Glutamatergic neuron (in vitro differentiated cells): ENCODE results near the gene B3GNT2. TPM values are rescaled to one million over a fixed set of nuclear protein-coding genes. Genes with fewer than 3 reads are reported as not detected.
"Not testable (repeated sequence)": the region's sequence is repeated elsewhere in the genome, so short reads cannot be mapped to it uniquely, and the experiment has no call there.

Experiments
- DNase-seq: peaks from one replicate; pipeline ENCODE4 v3.0.0; 2022
- H3K27ac Mint-ChIP-seq: one replicate; pipeline ENCODE4 v1.8.0; 2020; ENCODE audit warnings: mild to moderate bottlenecking, mixed read lengths, inconsistent platforms; ENCODE audit not compliant: unreplicated experiment
- H3K27me3 Mint-ChIP-seq: one replicate; pipeline ENCODE4 v1.8.0; 2020; ENCODE audit warnings: mild to moderate bottlenecking, moderate library complexity, mixed read lengths, inconsistent platforms; ENCODE audit not compliant: unreplicated experiment
- H3K36me3 Mint-ChIP-seq: one replicate; pipeline ENCODE4 v1.8.0; 2020; ENCODE audit warnings: mild to moderate bottlenecking, mixed read lengths, inconsistent platforms; ENCODE audit not compliant: unreplicated experiment
- H3K4me1 Mint-ChIP-seq: one replicate; pipeline ENCODE4 v1.8.0; 2020; ENCODE audit warnings: mild to moderate bottlenecking, low read depth, mixed read lengths, inconsistent platforms; ENCODE audit not compliant: unreplicated experiment
- H3K4me3 Mint-ChIP-seq: one replicate; pipeline ENCODE4 v1.8.0; 2020; ENCODE audit warnings: mild to moderate bottlenecking, mixed read lengths, inconsistent platforms; ENCODE audit not compliant: unreplicated experiment
- H3K9me3 Mint-ChIP-seq: one replicate; pipeline ENCODE4 v1.8.0; 2020; ENCODE audit warnings: mild to moderate bottlenecking, moderate library complexity, mixed read lengths, inconsistent platforms; ENCODE audit not compliant: unreplicated experiment
- CTCF ChIP-seq: fragments of 200-600 bp; sonication (generic); IDR thresholded peaks from one replicate; pipeline ENCODE4 v1.5.0; 2021; ENCODE audit not compliant: partially characterized antibody, unreplicated experiment
- total RNA-seq: library from RNA; stranded (reverse); fragmentation: NEBNext Ultra II Directional; extraction: Animal tissue kit (Norgen Biotek cat#: 25700); gene quantifications from one replicate; pipeline ENCODE4 v1.2.1, GENCODE V29; 2021; ENCODE audit not compliant: unreplicated experiment

B3GNT2 gene
- total RNA-seq, 1 donor from 2014 or later, result 5.7 TPM

- no peaks in the 10 kb centered on the region for H3K4me1 Mint-ChIP-seq
- no peaks in the 10 kb centered on the region for H3K27me3 Mint-ChIP-seq
- peaks cover 1% of the 10 kb centered on the region for H3K9me3 Mint-ChIP-seq
- no peaks in the 10 kb centered on the region for H3K36me3 Mint-ChIP-seq
- H3K4me3 Mint-ChIP-seq, result no peak overlapping the region
- no peak for DNase-seq
- H3K27ac Mint-ChIP-seq, result no peak overlapping the region
- TF ChIP-seq CTCF, result no peak
These were observed 1.1 kb upstream of the B3GNT2 start for GRCh38 chr2:62194558-62195420.

- peaks cover 2% of the 10 kb centered on the region for H3K4me1 Mint-ChIP-seq
These were observed 475 bp downstream of the B3GNT2 start for GRCh38 chr2:62196278-62196901.

GRCh38 chr2:62197011-62197924 lies 1.4 kb downstream of the B3GNT2 start:
- Mint-ChIP-seq H3K4me1 (peaks cover 2% of the 10 kb centered on the region), H3K27ac (no peak overlapping the region), H3K36me3 (no peaks in the 10 kb centered on the region), H3K9me3 (peaks cover 1% of the 10 kb centered on the region), H3K27me3 (no peaks in the 10 kb centered on the region), H3K4me3 (peak overlapping the region; percentile 86)
- DNase-seq, result peak; percentile 44
- TF ChIP-seq CTCF, result no peak

More at GRCh38 chr2:62196278-62196901, 475 bp downstream of the B3GNT2 start:
- no peaks in the 10 kb centered on the region for H3K36me3 Mint-ChIP-seq
- TF ChIP-seq CTCF, result no peak
- H3K27ac Mint-ChIP-seq, result no peak overlapping the region
- H3K4me3 Mint-ChIP-seq, result peak overlapping the region; percentile 74
- H3K9me3 Mint-ChIP-seq, result peaks cover 1% of the 10 kb centered on the region
- no peak for DNase-seq
- no peaks in the 10 kb centered on the region for H3K27me3 Mint-ChIP-seq

GRCh38 chr2:62197925-62198633 lies 2.2 kb downstream of the B3GNT2 start:
- no peak for TF ChIP-seq CTCF
- no peak for DNase-seq
- peak overlapping the region; percentile 86 for H3K4me3 Mint-ChIP-seq
- H3K9me3 Mint-ChIP-seq, result peaks cover 1% of the 10 kb centered on the region
- peak overlapping the region; percentile 54 for H3K27ac Mint-ChIP-seq
- H3K36me3 Mint-ChIP-seq, result no peaks in the 10 kb centered on the region
- peaks cover 2% of the 10 kb centered on the region for H3K4me1 Mint-ChIP-seq
- H3K27me3 Mint-ChIP-seq, result no peaks in the 10 kb centered on the region

GRCh38 chr2:62198854-62199253 lies 2.9 kb downstream of the B3GNT2 start:
- H3K27ac Mint-ChIP-seq, H3K9me3 Mint-ChIP-seq, H3K4me1 Mint-ChIP-seq, H3K27me3 Mint-ChIP-seq, DNase-seq, H3K4me3 Mint-ChIP-seq, H3K36me3 Mint-ChIP-seq: not testable (repeated sequence)
